ENCODE data around the gene TCFL5. TPM values are rescaled to one million over a fixed set of nuclear protein-coding genes. Genes with fewer than 3 reads are reported as not detected.

TCFL5 gene
- total RNA-seq, 4 donors from 2014 or later = 15.3 to 26.6 (median 20.6) TPM

DNA sequence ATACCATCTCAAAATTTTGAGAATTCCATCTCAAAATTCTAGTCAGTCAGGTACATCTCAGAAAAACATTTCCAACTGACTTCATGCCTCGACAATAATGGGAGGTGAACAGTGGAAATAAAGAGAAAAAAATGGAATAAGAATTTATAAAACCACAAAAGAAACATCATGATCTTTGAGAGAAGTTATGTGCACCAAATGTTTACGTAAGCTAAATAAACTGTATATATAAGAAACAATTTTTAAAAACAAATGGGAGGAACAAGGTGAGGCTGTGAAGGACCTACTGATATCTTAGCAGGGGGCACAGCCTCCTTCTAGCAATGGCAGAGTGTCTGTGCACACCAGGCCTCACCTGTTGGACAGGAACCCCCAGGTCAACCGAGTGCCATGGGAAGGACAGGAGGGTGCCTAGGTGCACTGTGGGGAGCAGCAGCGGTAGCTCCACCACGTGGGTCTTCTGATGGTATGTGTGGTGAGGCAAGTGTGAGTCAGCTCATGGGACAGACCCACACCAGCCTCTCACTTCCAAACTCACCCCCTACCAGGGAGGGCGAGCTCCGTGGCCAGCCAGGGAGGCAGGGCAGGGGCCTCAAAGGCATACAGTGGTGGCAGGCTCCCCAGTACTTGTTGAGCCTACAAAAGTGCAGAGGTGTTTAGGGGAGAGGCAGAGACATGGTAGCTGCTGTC, 41.4 kb upstream of the TCFL5 start:
- H3K4me3 ChIP-seq (replicated peaks in 1 of 3) = no peak overlapping the region
- no peak for TF ChIP-seq POLR2A (IDR thresholded peaks at IDR 0.05)
- TF ChIP-seq, protein P1, sequence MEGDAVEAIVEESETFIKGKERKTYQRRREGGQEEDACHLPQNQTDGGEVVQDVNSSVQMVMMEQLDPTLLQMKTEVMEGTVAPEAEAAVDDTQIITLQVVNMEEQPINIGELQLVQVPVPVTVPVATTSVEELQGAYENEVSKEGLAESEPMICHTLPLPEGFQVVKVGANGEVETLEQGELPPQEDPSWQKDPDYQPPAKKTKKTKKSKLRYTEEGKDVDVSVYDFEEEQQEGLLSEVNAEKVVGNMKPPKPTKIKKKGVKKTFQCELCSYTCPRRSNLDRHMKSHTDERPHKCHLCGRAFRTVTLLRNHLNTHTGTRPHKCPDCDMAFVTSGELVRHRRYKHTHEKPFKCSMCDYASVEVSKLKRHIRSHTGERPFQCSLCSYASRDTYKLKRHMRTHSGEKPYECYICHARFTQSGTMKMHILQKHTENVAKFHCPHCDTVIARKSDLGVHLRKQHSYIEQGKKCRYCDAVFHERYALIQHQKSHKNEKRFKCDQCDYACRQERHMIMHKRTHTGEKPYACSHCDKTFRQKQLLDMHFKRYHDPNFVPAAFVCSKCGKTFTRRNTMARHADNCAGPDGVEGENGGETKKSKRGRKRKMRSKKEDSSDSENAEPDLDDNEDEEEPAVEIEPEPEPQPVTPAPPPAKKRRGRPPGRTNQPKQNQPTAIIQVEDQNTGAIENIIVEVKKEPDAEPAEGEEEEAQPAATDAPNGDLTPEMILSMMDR (IDR thresholded peaks at IDR 0.05) = no peak
- WGBS, 2 donors = 80 to 83% methylated on average over 5 to 7 of the region's 7 CpGs
- no peaks in the 10 kb centered on the region for H3K27me3 ChIP-seq
- peaks cover 17 to 20% of the 10 kb centered on the region in 2 donors for H3K4me1 ChIP-seq
- DNase-seq = no peak
- intact Hi-C loops (cut with DNase I) = loop anchor here (5.0 kb wide), 1 partner anchor 104 kb away; the partner anchor contains the start of gene BHLHE23
- H3K27ac ChIP-seq = no peak overlapping the region
- H3K36me3 ChIP-seq = peaks cover 55 to 60% of the 10 kb centered on the region in 2 donors
- no peaks in the 10 kb centered on the region for H3K9me3 ChIP-seq

DNA sequence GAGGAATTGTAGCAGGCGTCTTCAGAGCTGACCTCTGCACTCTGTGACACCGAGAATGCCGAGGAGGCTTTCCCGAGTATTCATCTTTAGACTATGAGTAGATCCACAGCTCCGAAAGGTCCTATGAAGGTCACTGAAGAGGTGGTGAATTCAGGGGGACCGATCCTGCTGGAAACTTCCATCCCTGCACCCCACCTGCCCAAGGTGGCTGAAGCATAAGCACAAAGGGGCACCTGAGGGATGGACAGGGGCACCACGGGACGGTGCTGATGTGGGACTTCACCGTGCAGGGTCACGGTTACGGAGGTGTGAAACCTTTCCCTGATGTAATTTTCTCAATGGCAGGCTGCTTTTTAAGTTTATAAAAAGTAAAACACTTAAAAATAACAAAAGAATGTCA, 40.3 kb upstream of the TCFL5 start:
- WGBS, 2 donors = 93 to 95% methylated on average over 11 of the region's 11 CpGs
- Histone ChIP-seq H3K4me1 (peaks cover 17 to 20% of the 10 kb centered on the region in 2 donors), H3K36me3 (peaks cover 44 to 48% of the 10 kb centered on the region in 2 donors), H3K27ac (no peak overlapping the region), H3K4me3 (replicated peaks in 1 of 3) (no peak overlapping the region), H3K9me3 (no peaks in the 10 kb centered on the region), H3K27me3 (no peaks in the 10 kb centered on the region)
- intact Hi-C loops (cut with DNase I) = loop anchor here (5.0 kb wide), 1 partner anchor 105 kb away; the partner anchor contains the start of gene BHLHE23
- no peak for TF ChIP-seq POLR2A (IDR thresholded peaks at IDR 0.05)
- TF ChIP-seq, protein P1 (IDR thresholded peaks at IDR 0.05) = no peak
- no peak for DNase-seq

DNA sequence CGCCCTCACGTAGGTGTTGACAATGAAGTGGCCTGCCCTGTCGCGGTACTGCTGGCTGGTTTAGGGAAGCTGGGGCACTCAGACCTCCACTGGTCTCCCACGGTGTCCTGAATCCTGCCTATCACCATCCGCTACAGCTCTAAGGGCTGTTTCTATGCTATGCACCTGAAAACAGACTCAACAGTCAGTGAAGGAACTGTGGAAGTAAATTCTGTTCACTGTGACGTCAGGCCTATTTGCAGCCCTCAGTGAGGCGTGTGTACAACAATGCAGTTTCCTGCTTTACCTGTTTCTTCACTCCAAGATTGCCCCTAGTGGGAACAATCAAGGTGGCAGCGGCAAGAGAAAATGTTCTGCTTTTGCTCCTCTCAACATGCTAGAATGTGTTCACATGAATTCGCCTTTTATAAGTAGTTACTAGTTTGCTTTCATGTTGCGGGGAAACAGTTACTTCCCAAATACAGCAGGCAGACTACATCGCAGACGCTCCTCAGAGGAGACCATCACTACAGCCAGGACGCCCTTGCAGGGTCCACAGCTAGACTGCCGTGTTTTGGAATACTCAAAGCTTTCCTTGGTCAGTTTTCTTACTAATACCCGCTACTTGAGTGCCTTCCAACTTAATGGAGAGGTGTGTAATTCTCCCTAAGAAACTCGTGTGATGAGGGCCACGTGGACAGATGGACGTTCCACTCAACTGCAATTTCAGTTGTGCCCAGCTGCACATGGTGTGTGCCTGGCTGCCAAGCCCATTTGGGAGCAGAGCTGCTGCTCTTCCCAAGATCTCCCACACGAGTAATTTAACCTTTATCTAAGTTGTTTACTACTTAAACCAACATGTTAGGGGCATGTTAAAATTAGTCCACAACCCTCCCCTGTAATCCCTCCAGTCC, 39.3 kb upstream of the TCFL5 start:
- 51 to 52% methylated on average over 19 to 20 of the region's 20 CpGs for WGBS, 2 donors

DNA sequence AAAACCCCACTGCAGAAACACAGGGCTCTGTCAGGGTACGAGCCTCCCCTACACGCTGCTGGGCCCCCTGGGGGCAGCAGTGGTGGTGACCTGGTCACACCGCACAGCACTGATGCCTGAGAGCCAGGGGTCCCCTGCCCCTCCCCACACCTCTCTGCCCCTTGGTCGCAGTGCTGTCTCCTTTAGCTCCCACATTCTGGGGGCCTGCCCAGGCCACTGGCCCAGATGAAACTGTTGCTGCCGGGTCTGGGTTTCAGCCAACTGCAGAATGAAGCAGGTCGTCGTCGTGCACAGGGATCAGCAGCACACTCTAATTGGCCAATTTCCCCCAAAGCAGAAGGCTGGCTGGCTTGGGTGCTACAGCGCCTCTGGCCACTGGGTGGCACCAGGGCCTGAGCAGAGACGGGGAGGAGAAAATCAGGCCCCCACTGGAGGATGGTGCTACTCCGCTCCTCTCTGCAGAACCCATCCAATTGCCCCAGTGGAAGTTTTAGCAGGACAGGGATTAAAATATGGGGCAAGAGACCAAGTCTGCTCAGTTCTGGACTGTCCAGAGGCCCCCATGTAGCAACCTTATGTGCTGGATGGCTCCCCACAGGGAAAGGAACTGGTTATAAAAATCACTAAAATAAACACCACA, 38.5 kb upstream of the TCFL5 start:
- peak; percentile 71 to 78 for DNase-seq
- TF ChIP-seq, protein P1 (IDR thresholded peaks at IDR 0.05) = peak; percentile 80 to 90 (median 88)
- peak in 1 of 2 donors; percentile 5 for TF ChIP-seq POLR2A (IDR thresholded peaks at IDR 0.05)
- H3K9me3 ChIP-seq = no peaks in the 10 kb centered on the region
- no peaks in the 10 kb centered on the region for H3K27me3 ChIP-seq
- H3K4me3 ChIP-seq (replicated peaks in 1 of 3) = no peak overlapping the region
- peaks cover 26 to 37% of the 10 kb centered on the region in 2 donors for H3K36me3 ChIP-seq
- H3K27ac ChIP-seq = peak overlapping the region in 1 of 3 donors; percentile 38
- H3K4me1 ChIP-seq = peaks cover 17 to 20% of the 10 kb centered on the region in 2 donors
- intact Hi-C loops (cut with DNase I) = loop anchor here (5.0 kb wide), 1 partner anchor 107 kb away; the partner anchor contains the start of gene BHLHE23
- 0 to 9% methylated on average over 2 to 5 of the region's 11 CpGs for WGBS, 2 donors

More for the DNA sequence above, 39.3 kb upstream of the TCFL5 start:
- intact Hi-C loops (cut with DNase I) = loop anchor here (5.0 kb wide), 1 partner anchor 106 kb away; the partner anchor contains the start of gene BHLHE23
- H3K27me3 ChIP-seq = no peaks in the 10 kb centered on the region
- peak; percentile 44 to 48 for DNase-seq
- no peaks in the 10 kb centered on the region for H3K9me3 ChIP-seq
- H3K36me3 ChIP-seq = peaks cover 34 to 40% of the 10 kb centered on the region in 2 donors
- H3K27ac ChIP-seq = peak overlapping the region in 1 of 3 donors; percentile 38
- no peak overlapping the region for H3K4me3 ChIP-seq (replicated peaks in 1 of 3)
- TF ChIP-seq, protein P1 (IDR thresholded peaks at IDR 0.05) = peak in 1 of 6 experiments; percentile 3
- no peak for TF ChIP-seq POLR2A (IDR thresholded peaks at IDR 0.05)
- H3K4me1 ChIP-seq = peaks cover 17 to 20% of the 10 kb centered on the region in 2 donors
